ENCODE results near the gene FGD4.

- TF ChIP-seq POLR2AphosphoS5 (IDR thresholded peaks at IDR 0.05) (no peak), CTCF (IDR thresholded peaks at IDR 0.05) (no peak)
Observed at GRCh38 chr12:32490801-32491200, 91.4 kb downstream of the FGD4 start.
